ENCODE measurements around the gene B3GNT5.

- TF ChIP-seq CTCF (conservative IDR thresholded peaks at IDR 0.05 in 1 of 2, IDR thresholded peaks at IDR 0.05 in 1 of 2; ENCODE audit: low read depth in 1 of 2, low read length in 2 of 2) (no peak), EZH2 (IDR thresholded peaks at IDR 0.05; ENCODE audit: low read length, missing control alignments) (no peak)
Observed at GRCh38 chr3:183288117-183288516, 35.1 kb downstream of the B3GNT5 start.

All from fibroblast of lung (primary cell).